Measurements from ENCODE around the gene RBM8A.

- TF ChIP-seq EZH2 (IDR thresholded peaks at IDR 0.05; ENCODE audit: borderline replicate concordance, low read depth, low read length, severe bottlenecking) = no peak
- TF ChIP-seq, protein P1, sequence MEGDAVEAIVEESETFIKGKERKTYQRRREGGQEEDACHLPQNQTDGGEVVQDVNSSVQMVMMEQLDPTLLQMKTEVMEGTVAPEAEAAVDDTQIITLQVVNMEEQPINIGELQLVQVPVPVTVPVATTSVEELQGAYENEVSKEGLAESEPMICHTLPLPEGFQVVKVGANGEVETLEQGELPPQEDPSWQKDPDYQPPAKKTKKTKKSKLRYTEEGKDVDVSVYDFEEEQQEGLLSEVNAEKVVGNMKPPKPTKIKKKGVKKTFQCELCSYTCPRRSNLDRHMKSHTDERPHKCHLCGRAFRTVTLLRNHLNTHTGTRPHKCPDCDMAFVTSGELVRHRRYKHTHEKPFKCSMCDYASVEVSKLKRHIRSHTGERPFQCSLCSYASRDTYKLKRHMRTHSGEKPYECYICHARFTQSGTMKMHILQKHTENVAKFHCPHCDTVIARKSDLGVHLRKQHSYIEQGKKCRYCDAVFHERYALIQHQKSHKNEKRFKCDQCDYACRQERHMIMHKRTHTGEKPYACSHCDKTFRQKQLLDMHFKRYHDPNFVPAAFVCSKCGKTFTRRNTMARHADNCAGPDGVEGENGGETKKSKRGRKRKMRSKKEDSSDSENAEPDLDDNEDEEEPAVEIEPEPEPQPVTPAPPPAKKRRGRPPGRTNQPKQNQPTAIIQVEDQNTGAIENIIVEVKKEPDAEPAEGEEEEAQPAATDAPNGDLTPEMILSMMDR (IDR thresholded peaks at IDR 0.05; ENCODE audit: borderline replicate concordance, extremely low read depth, low read length, poor library complexity, severe bottlenecking) = no peak
Observed at GRCh38 chr1:145946477-145946986, 19.2 kb upstream of the RBM8A start.

All from DND-41 (cell line).